ENCODE results near the gene IL1RAPL1.

DNA sequence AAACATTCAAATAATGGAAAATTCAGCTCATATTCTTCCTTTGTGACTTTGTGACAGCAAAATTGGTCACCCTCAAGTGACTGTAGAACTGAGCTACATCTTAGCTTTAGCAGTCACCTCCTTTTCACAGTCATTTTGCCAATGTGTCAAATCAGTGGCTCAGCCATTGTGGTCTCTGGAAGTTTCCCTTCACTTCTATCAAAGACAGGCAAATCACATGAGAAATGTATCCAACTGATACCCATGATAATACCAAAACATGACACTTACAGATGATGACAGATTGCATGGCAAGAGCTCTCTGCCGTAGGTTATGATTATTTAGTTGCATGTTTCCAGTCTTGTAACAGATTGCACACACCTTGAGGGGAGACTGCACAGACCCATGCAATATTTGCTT, 1078.3 kb downstream of the IL1RAPL1 start:
- TF ChIP-seq, protein P1, sequence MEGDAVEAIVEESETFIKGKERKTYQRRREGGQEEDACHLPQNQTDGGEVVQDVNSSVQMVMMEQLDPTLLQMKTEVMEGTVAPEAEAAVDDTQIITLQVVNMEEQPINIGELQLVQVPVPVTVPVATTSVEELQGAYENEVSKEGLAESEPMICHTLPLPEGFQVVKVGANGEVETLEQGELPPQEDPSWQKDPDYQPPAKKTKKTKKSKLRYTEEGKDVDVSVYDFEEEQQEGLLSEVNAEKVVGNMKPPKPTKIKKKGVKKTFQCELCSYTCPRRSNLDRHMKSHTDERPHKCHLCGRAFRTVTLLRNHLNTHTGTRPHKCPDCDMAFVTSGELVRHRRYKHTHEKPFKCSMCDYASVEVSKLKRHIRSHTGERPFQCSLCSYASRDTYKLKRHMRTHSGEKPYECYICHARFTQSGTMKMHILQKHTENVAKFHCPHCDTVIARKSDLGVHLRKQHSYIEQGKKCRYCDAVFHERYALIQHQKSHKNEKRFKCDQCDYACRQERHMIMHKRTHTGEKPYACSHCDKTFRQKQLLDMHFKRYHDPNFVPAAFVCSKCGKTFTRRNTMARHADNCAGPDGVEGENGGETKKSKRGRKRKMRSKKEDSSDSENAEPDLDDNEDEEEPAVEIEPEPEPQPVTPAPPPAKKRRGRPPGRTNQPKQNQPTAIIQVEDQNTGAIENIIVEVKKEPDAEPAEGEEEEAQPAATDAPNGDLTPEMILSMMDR (IDR thresholded peaks at IDR 0.05), result no peak
- TF ChIP-seq POLR2A (IDR thresholded peaks at IDR 0.05), result no peak
